RWPE2 (cell line): ENCODE measurements around the gene PXMP2.

Source experiments
- ATAC-seq: fragments of 200-7000 bp; cut with Tn5 transposase; 3 replicates; pipeline ENCODE4 v1.9.1; 2021; ENCODE audit warnings: low read depth
- DNase-seq: peaks from one replicate; pipeline ENCODE4 v3.0.0-alpha.2; 2020; ENCODE audit warnings: low spot score
- H3K27ac ChIP-seq: fragments of 450-650 bp; 2 replicates; pipeline ENCODE4 v1.5.1; 2017; ENCODE audit warnings: mild to moderate bottlenecking; ENCODE audit not compliant: poor library complexity, severe bottlenecking
- H3K27me3 ChIP-seq: fragments of 250-450 bp; sonication (Bioruptor Pico); 2 replicates; pipeline ENCODE4 v1.5.1; 2021; ENCODE audit warnings: mild to moderate bottlenecking, moderate library complexity; ENCODE audit not compliant: insufficient read depth, poor library complexity, severe bottlenecking
- H3K36me3 ChIP-seq: fragments of 250-450 bp; sonication (Bioruptor Pico); 2 replicates; pipeline ENCODE4 v1.5.1; 2020; ENCODE audit warnings: low read depth, mild to moderate bottlenecking, moderate library complexity
- H3K4me1 ChIP-seq: fragments of 250-450 bp; sonication (Bioruptor Pico); 2 replicates; pipeline ENCODE4 v1.5.1; 2021; ENCODE audit warnings: mild to moderate bottlenecking, moderate library complexity; ENCODE audit not compliant: insufficient read depth, poor library complexity, severe bottlenecking
- H3K4me3 ChIP-seq: fragments of 250-450 bp; sonication (Bioruptor Pico); 2 replicates; pipeline ENCODE4 v1.5.1; 2021; ENCODE audit warnings: mild to moderate bottlenecking, moderate library complexity; ENCODE audit not compliant: severe bottlenecking
- H3K9me3 ChIP-seq: fragments of 250-450 bp; sonication (Bioruptor Pico); 2 replicates; pipeline ENCODE4 v1.5.1; 2021; ENCODE audit warnings: mild to moderate bottlenecking, moderate library complexity; ENCODE audit not compliant: severe bottlenecking
- TF ChIP-seq, protein P1 (sequence below): fragments of 450-650 bp; IDR thresholded peaks from one replicate; pipeline ENCODE4 v1.5.1; 2017; ENCODE audit warnings: mild to moderate bottlenecking, moderate library complexity; ENCODE audit not compliant: poor library complexity, severe bottlenecking

The PXMP2 gene

DNA sequence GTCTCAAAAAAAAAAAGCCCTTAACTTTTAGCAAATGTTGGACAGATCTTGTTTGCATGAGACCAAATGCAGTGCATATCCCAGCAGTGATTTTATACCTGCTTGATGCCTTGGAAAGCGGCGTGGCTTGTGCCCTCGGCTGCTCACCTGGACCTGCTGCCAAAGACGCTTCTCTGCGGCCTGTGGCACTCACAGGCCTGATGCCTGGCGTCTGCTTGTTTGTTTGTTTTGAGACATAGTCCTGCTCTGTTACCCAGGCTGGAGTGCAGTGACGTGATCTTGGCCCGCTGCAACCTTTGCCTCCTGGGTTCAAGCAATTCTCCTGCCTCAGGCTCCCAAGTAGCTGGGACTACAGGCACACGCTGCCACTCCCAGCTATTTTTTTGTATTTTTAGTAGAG is 28.5 kb downstream of the PXMP2 start:
- ATAC-seq = no peak
- Histone ChIP-seq H3K36me3 (peaks cover 63% of the 10 kb centered on the region), H3K27me3 (no peaks in the 10 kb centered on the region)

DNA sequence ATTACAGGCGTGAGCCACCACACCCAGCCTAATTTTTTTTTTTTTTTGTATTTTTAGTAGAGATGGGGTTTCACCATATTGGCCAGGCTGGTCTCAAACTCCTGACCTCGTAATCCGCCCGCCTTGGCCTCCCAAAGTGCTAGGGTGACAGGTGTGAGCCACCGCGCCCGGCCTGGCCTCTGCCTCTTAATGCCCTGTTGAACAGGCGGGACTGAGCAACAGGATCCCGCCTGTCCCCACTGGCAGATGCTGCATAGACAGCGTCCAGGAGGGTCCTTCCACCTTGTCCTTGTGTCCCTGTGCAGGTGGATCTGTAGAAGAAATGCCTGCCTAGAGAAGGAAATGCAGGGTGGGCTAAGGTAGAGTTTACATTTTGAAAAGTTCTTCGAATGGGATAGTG is 29.0 kb downstream of the PXMP2 start:
- Histone ChIP-seq H3K4me3 (no peak overlapping the region), H3K4me1 (peaks cover 9% of the 10 kb centered on the region), H3K36me3 (peaks cover 67% of the 10 kb centered on the region), H3K27me3 (no peaks in the 10 kb centered on the region), H3K9me3 (no peaks in the 10 kb centered on the region), H3K27ac (no peak overlapping the region)
- TF ChIP-seq, protein P1, sequence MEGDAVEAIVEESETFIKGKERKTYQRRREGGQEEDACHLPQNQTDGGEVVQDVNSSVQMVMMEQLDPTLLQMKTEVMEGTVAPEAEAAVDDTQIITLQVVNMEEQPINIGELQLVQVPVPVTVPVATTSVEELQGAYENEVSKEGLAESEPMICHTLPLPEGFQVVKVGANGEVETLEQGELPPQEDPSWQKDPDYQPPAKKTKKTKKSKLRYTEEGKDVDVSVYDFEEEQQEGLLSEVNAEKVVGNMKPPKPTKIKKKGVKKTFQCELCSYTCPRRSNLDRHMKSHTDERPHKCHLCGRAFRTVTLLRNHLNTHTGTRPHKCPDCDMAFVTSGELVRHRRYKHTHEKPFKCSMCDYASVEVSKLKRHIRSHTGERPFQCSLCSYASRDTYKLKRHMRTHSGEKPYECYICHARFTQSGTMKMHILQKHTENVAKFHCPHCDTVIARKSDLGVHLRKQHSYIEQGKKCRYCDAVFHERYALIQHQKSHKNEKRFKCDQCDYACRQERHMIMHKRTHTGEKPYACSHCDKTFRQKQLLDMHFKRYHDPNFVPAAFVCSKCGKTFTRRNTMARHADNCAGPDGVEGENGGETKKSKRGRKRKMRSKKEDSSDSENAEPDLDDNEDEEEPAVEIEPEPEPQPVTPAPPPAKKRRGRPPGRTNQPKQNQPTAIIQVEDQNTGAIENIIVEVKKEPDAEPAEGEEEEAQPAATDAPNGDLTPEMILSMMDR = no peak
- no peak for DNase-seq
- ATAC-seq = no peak

More for the DNA sequence above, 28.5 kb downstream of the PXMP2 start:
- H3K9me3 ChIP-seq = no peaks in the 10 kb centered on the region
- H3K4me1 ChIP-seq = peaks cover 9% of the 10 kb centered on the region
- no peak for DNase-seq
- no peak overlapping the region for H3K4me3 ChIP-seq
- TF ChIP-seq, protein P1 = no peak
- H3K27ac ChIP-seq = no peak overlapping the region

DNA sequence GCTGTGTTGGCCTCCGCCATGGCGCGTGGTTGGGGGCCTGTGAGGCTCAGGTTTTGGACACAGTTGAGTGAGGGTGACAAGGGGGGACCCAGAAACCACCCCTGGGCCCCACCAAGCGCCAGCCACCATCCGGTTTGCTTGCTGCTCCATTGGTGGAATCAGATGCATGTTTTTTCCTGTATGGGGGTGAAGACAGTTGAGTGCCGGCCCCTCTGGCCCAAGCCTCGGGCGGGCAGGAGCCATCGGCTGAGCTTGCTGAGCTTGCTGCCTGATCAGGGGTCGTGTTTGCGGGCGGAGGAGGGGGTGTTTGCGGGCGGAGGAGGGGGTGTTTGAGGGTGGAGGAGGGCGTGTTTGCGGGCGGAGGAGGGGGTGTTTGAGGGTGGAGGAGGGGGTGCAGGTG is 29.6 kb downstream of the PXMP2 start:
- Histone ChIP-seq H3K4me3 (no peak overlapping the region), H3K4me1 (peaks cover 4% of the 10 kb centered on the region), H3K27ac (no peak overlapping the region), H3K36me3 (peaks cover 74% of the 10 kb centered on the region), H3K27me3 (no peaks in the 10 kb centered on the region), H3K9me3 (no peaks in the 10 kb centered on the region)
- ATAC-seq = no peak
- no peak for DNase-seq
- TF ChIP-seq, protein P1 = no peak

DNA sequence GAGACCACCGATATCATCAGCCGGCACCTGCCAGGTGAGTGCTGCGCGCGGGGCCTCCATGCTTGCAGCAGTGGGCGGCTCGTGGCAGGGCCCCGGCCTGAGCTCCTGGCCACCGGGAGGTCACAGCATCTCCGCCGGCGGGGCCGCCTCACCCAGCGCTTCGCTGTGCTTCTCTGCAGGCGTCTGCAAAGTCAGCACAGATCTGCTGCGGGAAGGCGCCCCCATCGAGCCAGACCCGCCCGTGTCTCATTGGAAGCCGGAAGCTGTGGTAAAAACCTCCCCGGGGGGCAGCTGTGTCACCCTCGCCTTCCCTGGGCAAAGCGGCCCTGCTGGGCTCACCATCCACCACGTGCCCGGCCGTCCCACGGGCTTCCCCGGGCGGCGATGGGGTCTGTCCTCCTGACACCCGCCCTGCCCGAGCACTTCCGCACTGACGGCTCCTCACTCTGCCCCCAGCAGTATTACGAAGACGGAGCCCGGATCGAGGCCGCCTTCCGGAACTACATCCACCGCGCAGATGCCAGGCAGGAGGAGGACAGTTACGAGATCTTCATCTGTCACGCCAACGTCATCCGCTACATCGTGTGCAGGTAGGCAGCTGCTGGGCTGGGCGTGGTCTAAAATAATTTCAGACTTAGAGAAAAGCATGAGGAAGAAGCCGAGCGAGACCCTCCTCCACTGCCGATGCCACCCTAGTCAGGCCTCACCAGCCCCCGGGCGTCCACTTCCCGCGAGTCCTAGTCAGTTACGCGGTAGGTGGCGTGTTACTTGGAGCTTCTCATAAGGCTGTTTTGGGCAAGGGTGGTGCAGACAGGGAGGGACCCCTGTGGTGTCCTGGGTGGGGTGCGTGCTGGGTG is 30.4 kb downstream of the PXMP2 start:
- TF ChIP-seq, protein P1 = no peak
- Histone ChIP-seq H3K4me1 (no peaks in the 10 kb centered on the region), H3K9me3 (no peaks in the 10 kb centered on the region), H3K4me3 (no peak overlapping the region), H3K36me3 (peaks cover 81% of the 10 kb centered on the region), H3K27me3 (no peaks in the 10 kb centered on the region), H3K27ac (no peak overlapping the region)
- ATAC-seq = no peak
- DNase-seq = no peak

DNA sequence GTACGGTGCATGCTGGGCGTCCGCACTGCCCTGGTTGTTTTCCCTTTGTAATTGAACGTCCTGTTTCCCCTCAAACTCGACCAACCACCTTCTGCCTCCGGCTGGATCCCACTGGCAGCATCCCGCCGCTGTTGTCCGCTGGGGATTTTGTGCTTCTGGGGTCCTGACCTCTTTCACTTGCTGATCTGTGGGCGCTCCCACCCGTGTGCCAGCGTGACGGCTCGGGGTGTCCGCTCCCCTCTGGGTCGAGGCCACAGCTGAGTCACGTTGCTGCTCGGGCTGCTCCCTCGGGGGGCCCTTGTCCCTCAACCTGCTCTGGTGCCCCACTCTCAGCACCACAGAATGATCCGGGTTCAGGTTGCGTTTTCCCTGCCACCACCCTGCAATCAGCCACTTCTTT is 31.3 kb downstream of the PXMP2 start:
- peaks cover 90% of the 10 kb centered on the region for H3K36me3 ChIP-seq

More for the DNA sequence above, 31.3 kb downstream of the PXMP2 start:
- TF ChIP-seq, protein P1 = no peak
- no peaks in the 10 kb centered on the region for H3K9me3 ChIP-seq
- no peaks in the 10 kb centered on the region for H3K4me1 ChIP-seq
- H3K27ac ChIP-seq = no peak overlapping the region
- no peak for ATAC-seq
- H3K4me3 ChIP-seq = no peak overlapping the region
- no peaks in the 10 kb centered on the region for H3K27me3 ChIP-seq
- DNase-seq = no peak
